Esophagus muscularis mucosa (tissue), 4 donors: ENCODE data around the gene GNG13. TPM values are rescaled to one million over a fixed set of nuclear protein-coding genes. Genes with fewer than 3 reads are reported as not detected.

Source experiments
- DNase-seq: peaks from one replicate; pipeline ENCODE4 v3.0.0-alpha.2; 2017; ENCODE audit errors: extremely low spot score
- H3K27ac ChIP-seq, 4 donors: fragments of 200-600 bp; sonication (generic); replicated peaks in 1 of 4; 1 replicate in 3 of 4; 2 replicates in 1 of 4; pipeline ENCODE4 v1.5.1; 2016 to 2019; ENCODE audit warnings: mild to moderate bottlenecking in 1 of 4
- H3K27me3 ChIP-seq, 4 donors: fragments of 200-600 bp; sonication (generic); one replicate each; pipeline versions ENCODE4 v1.5.1 to v1.6.0; 2016 to 2019
- H3K36me3 ChIP-seq, 4 donors: fragments of 200-600 bp; sonication (generic); one replicate each; pipeline ENCODE4 v1.5.1; 2016 to 2019
- H3K4me1 ChIP-seq, 4 donors: fragments of 200-600 bp; sonication (generic); one replicate each; pipeline ENCODE4 v1.5.1; 2016 to 2019
- H3K4me3 ChIP-seq, 4 donors: fragments of 200-600 bp; sonication (generic); 1 replicate in 2 of 4; 2 replicates in 2 of 4; pipeline ENCODE4 v1.5.1; 2016 to 2019; ENCODE audit warnings: mild to moderate bottlenecking in 4 of 4, moderate library complexity in 1 of 4
- H3K9me3 ChIP-seq, 4 donors: fragments of 200-600 bp; sonication (generic); 1 replicate in 3 of 4; 2 replicates in 1 of 4; pipeline ENCODE4 v1.5.1; 2016 to 2019
- CTCF ChIP-seq, 3 experiments: fragments of 200-600 bp in 2 of 3; fragments of 450-650 bp in 1 of 3; sonication (generic) in 2 of 3; IDR thresholded peaks; one replicate each; pipeline ENCODE4 v1.5.1; 2017 to 2019; ENCODE audit warnings: antibody characterized with exemption in 3 of 3, mild to moderate bottlenecking in 2 of 3, moderate library complexity in 1 of 3
- EP300 ChIP-seq: sonication (generic); formaldehyde crosslinking; IDR thresholded peaks from one replicate; pipeline ENCODE4 v1.6.1; 2017; ENCODE audit warnings: antibody characterized with exemption
- POLR2A ChIP-seq: fragments of 450-650 bp; IDR thresholded peaks from one replicate; pipeline ENCODE4 v1.6.1; 2017; ENCODE audit warnings: antibody characterized with exemption, moderate library complexity, mild to moderate bottlenecking, low read depth
- POLR2AphosphoS5 ChIP-seq, 2 donors: sonication (generic); formaldehyde crosslinking; IDR thresholded peaks; one replicate each; pipeline ENCODE4 v1.6.1; 2017; ENCODE audit warnings: antibody characterized with exemption in 2 of 2
- WGBS: methylation state at CpG from one replicate; pipeline ENCODE4 v1.1.5; 2018; 5-methylcytosine and 5-hydroxymethylcytosine counted together
- intact Hi-C: fragments of 100-400 bp; cut with DNase I; formaldehyde crosslinking; loops from one replicate; pipeline ENCODE4 v1.15.1; 2023
- total RNA-seq, 4 donors: library from RNA; depleted of rRNA; stranded (reverse); fragments of >200 nt; gene quantifications; one replicate each; pipeline versions ENCODE4 v1.1.0 to v1.2.1, GENCODE V29; 2016

The GNG13 gene
- total RNA-seq, 4 donors from 2014 or later = not detected

GRCh38 chr16:828891-829290, 28.4 kb upstream of the GNG13 start:
- Histone ChIP-seq H3K27ac (no peak overlapping the region), H3K4me3 (no peak overlapping the region), H3K9me3 (peaks cover 0 to 6% (median 3%) of the 10 kb centered on the region in 4 donors), H3K4me1 (peaks cover 3 to 14% (median 12%) of the 10 kb centered on the region in 4 donors), H3K36me3 (no peaks in the 10 kb centered on the region), H3K27me3 (peaks cover 0 to 78% (median 0%) of the 10 kb centered on the region in 4 donors)
- 72% methylated on average over 10 of the region's 17 CpGs for WGBS
- intact Hi-C loops = no loop called here
- TF ChIP-seq EP300 = no peak
- TF ChIP-seq POLR2AphosphoS5 (IDR thresholded peaks at IDR 0.05) = no peak
- no peak for DNase-seq

GRCh38 chr16:827513-827912, 27.0 kb upstream of the GNG13 start:
- 91% methylated on average over 23 of the region's 24 CpGs for WGBS
- TF ChIP-seq EP300 = no peak
- TF ChIP-seq POLR2AphosphoS5 (IDR thresholded peaks at IDR 0.05) = no peak
- no peak for TF ChIP-seq POLR2A
- no peak for TF ChIP-seq CTCF (IDR thresholded peaks at IDR 0.05)
- H3K4me3 ChIP-seq = no peak overlapping the region
- no peak for DNase-seq
- peaks cover 0 to 81% (median 1%) of the 10 kb centered on the region in 4 donors for H3K27me3 ChIP-seq
- H3K36me3 ChIP-seq = no peaks in the 10 kb centered on the region
- no peaks in the 10 kb centered on the region for H3K9me3 ChIP-seq
- H3K4me1 ChIP-seq = peaks cover 3 to 14% (median 12%) of the 10 kb centered on the region in 4 donors
- intact Hi-C loops = no loop called here
- H3K27ac ChIP-seq = no peak overlapping the region

- no peaks in the 10 kb centered on the region for H3K36me3 ChIP-seq
- peaks cover 0 to 81% (median 4%) of the 10 kb centered on the region in 4 donors for H3K27me3 ChIP-seq
- H3K27ac ChIP-seq = no peak overlapping the region
Observed at GRCh38 chr16:825341-826061, 25.0 kb upstream of the GNG13 start.

GRCh38 chr16:824601-825000, 24.1 kb upstream of the GNG13 start:
- intact Hi-C loops = no loop called here
- DNase-seq = no peak
- Histone ChIP-seq H3K4me1 (peaks cover 3 to 14% (median 12%) of the 10 kb centered on the region in 4 donors), H3K27me3 (peaks cover 0 to 87% (median 4%) of the 10 kb centered on the region in 4 donors), H3K9me3 (no peaks in the 10 kb centered on the region), H3K4me3 (no peak overlapping the region), H3K27ac (no peak overlapping the region), H3K36me3 (no peaks in the 10 kb centered on the region)
- WGBS = 83% methylated on average over 12 of the region's 25 CpGs
- TF ChIP-seq CTCF (IDR thresholded peaks at IDR 0.05) = no peak
- TF ChIP-seq EP300 = no peak
- no peak for TF ChIP-seq POLR2AphosphoS5 (IDR thresholded peaks at IDR 0.05)
- TF ChIP-seq POLR2A = no peak

More at GRCh38 chr16:825341-826061, 25.0 kb upstream of the GNG13 start:
- Histone ChIP-seq H3K4me3 (peak overlapping the region in 3 of 4 donors; percentile 7 to 38 (median 22)), H3K9me3 (no peaks in the 10 kb centered on the region), H3K4me1 (peaks cover 3 to 14% (median 12%) of the 10 kb centered on the region in 4 donors)
- whole genome bisulfite sequencing = 24% methylated on average over 25 of the region's 36 CpGs
- TF ChIP-seq POLR2AphosphoS5 (IDR thresholded peaks at IDR 0.05) (no peak), POLR2A (no peak), CTCF (IDR thresholded peaks at IDR 0.05) (no peak), EP300 (no peak)
- intact Hi-C loops = no loop called here
- DNase-seq = no peak

- Histone ChIP-seq H3K36me3 (no peaks in the 10 kb centered on the region), H3K9me3 (no peaks in the 10 kb centered on the region), H3K27me3 (peaks cover 0 to 92% (median 4%) of the 10 kb centered on the region in 4 donors), H3K4me1 (peaks cover 3 to 14% (median 12%) of the 10 kb centered on the region in 4 donors), H3K27ac (no peak overlapping the region), H3K4me3 (no peak overlapping the region)
- WGBS = 86% methylated on average over 22 of the region's 22 CpGs
- TF ChIP-seq CTCF (IDR thresholded peaks at IDR 0.05) (no peak), EP300 (no peak), POLR2AphosphoS5 (IDR thresholded peaks at IDR 0.05) (no peak), POLR2A (no peak)
- intact Hi-C loops = no loop called here
- no peak for DNase-seq
Observed at GRCh38 chr16:824194-824593, 23.7 kb upstream of the GNG13 start.
